Activated naive CD4-positive, alpha-beta T cell treated with anti-CD3 and anti-CD28 coated beads, Interleukin-2, amount 50 U/mL, for 16 hours (primary cell): ENCODE measurements around the gene RAC3.

Experiments
- DNase-seq: peaks from one replicate; pipeline ENCODE4 v3.0.0-alpha.2; 2020

RAC3 gene

GRCh38 chr17:82045936-82046484, 14.5 kb downstream of the RAC3 start:
- DNase-seq: no peak

DNA sequence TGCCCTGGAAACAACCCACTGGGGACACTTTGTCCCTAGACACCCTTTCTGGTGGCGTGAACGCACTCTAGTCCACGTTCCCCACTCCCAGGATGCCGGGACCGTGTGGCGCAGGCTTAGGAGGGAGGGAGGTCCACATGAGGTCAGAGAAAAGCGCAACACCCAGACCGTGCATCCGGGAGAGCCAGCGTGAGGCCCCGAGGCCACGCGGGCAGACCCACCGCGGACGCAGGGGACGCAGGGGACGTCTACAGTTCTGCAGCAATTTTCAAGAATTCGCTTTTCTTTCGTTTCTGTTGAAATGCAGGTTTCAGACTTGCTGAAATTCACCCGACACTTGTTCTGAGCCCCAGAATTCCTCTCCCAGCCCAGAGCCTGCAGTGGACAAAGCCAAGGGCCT, 15.4 kb downstream of the RAC3 start:
- no peak for DNase-seq

- no peak for DNase-seq
Measured at GRCh38 chr17:82047379-82047778, 15.9 kb downstream of the RAC3 start.

DNA sequence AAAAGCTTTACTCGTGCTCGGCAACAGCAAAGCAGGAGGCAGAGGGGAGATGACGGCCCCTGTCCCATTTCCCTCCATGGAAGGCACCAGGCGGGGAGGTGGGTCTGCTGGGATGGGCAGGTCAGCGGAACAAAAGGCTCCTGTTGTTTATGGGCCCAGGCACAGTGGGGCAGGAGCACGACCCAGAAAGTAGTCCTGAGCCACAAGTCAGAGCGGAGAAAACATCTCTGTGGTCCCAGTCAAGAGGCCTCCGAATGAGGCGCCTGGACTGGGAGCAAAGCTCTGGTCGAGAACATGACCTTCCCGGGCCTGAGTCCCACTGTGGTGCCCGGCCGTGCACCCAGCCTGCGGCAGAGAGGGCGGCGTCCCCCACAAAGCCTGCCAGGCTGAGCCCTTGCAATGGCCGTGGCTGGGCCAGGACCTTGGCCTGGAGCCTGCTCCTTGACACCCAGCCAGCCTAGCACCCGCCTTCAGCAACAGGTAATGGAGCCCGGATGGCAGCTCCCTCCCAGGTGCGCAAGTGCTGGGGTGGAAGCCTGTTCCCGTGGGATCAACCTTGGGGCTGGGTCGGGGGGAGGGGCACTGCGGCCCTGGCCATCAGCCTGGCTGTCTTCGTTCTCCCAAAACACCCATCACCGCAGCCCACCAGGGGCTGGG, 16.6 kb downstream of the RAC3 start:
- no peak for DNase-seq

GRCh38 chr17:82048571-82048971, 17.1 kb downstream of the RAC3 start:
- DNase-seq: no peak

DNA sequence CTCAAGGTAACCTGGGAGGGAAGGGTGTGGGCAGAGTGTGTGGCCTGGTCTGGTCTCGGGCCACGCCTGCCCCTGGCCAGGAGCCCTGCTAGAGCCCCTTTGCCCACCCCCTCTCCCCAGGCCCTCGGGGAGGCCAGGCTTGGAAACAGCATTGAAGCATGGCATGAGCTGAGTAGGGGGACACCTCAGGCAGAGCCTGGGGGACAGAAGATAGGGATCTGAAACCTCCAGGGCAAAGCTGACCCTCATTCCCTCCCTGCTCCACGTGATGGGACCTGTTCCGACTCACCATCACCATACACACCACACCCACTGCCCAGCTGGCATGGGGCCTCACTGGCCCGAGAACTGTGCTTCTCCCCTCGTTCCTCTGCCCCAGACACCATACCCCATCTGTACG, 17.6 kb downstream of the RAC3 start:
- DNase-seq: no peak

- no peak for DNase-seq
Measured at GRCh38 chr17:82049521-82049971, 18.1 kb downstream of the RAC3 start.

DNA sequence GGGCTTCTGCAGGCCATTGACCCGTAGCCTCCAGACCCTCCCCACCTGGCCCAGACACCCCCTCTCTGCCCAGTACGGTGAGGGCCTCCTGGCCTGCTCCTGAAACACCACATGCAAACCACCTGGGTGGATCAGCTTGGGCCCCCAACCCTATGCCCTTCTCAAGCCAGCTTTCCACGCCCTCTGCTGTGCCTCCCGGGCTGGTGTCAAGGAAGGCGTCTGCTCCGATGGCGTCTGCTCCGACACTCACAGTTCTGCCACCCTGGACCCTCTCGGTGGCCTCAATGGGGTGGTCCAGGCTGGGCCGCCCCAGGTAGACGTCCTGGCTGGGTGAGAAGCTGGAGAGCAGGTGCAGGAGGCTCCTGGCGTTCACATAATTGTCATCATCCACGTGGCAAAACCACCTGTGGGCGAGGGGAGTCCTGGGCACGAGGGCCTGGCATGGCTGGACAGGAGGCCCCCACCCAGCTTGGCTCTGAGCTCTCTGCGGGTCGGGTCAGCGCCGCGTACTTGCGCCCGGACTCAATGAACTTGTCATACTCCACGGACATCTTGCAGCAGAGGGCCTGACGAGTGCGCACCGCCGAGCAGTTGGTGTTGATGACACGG, 18.8 kb downstream of the RAC3 start:
- DNase-seq: no peak

DNA sequence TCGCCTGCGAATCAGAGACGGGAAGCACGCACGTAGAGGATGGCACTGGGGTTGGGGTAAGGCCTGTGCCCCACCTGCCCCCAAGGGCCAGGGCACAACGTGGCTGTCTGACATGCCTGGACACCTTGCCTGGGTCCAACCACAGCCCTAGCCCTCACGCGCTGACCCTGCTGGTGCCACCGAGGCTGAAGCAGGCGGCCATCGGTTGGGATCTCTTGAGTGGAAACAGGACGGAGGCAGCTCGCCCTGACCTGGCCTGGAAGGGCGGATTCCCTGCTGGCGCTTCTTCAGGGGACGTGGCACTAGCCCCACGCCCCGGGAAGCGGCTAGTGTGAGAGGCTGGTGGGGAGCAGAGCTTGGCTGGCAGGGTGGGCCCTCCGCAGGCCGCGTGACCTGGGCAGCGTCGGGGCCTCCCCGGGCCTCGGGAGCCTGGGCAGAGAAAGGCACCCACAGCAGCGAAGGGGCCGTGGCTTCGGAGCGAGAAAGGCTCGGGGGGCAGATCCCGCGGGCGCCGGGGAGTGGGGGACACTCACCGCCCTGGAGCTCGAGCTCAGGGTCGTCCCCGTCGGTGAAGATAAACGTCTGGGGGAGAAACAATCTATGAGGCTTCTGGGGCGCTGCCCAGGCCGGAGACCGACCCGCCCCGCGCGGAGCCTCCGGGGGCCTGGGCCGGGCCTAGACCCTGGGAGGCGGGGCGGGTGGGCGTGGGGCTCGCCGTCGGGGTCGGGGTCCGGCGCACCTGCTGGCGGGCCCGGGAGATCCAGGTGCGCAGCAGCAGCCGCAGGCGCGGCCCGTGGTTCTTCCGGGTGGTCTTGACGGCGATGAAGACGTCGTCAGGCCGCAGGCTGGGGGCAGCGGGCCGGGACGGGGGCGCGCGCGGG, 19.5 kb downstream of the RAC3 start:
- DNase-seq: no peak

DNA sequence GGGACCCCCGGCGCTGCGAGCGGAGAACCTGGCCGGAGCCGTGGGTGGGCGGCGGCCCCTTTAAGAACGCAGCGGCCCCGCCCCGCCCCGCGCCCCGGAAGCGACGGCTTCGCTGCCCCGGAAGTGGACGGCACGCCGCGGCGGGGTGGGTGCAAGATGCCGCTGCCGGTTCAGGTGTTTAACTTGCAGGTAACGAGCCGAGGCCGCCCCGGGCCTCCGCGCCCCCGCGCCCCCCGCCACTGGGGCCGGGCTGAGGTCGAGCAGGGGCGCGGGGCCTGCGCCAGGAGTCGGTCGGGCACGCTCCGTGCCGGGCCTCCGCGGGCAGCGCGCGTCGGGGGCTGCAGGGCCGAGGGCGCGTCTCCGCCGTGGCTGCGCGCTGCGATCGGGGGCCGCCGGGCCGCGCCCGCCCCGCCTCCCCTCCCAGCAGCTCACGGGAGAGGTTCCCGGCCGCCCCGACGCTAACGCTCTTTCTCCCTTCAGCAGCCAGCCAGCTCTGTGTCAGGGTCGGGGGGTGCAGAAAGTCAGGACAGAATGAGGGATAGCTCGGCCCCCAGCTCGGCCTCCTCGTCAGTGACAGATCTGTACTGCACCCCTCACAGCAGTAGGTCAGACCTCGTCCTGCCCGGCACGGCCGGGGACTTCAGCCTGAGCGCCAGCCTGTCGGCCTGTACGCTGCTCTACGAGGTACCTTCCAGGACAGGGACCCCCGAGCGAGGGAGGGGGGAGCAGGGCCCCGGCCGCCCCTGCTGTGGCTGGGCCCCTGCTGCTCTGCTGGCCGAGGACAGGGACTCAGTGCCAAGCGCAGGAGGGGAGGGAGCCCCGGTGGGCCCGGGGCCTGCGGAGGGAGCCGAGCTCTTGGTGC, 20.5 kb downstream of the RAC3 start, which contains the start of the genes GPS1 and RFNG:
TSS of gene GPS1 (plus strand) at position 123 of the 862 bp plus-strand sequence. CDS start at position 157, 34 bp downstream.
TSS of gene RFNG (minus strand) at position 36 of the 862 bp plus-strand sequence. CDS start 45 bp downstream, outside the sequence.
- peak; percentile 90 for DNase-seq

GRCh38 chr17:82052638-82053059, 21.2 kb downstream of the RAC3 start:
- no peak for DNase-seq

DNA sequence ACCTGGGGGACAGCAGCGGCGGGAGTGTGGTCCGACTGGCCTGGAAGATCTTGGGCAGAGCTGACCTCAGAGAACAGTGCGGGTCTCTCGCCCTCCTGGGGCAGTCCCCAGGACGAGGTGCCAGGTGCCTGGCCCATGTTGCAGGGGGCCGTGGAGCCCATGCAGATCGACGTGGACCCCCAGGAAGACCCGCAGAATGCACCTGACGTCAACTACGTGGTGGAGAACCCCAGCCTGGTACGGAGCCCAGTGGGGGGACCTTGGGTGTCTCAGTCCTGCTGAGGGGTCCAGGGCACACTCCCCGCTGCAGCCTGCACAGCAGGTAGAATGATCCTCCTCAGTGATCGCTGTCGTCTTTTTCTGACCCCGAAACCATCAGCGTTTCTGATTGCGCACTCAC, 21.7 kb downstream of the RAC3 start:
- no peak for DNase-seq

- no peak for DNase-seq
Measured at GRCh38 chr17:82053556-82054263, 22.2 kb downstream of the RAC3 start.

GRCh38 chr17:82054351-82055022, 23.0 kb downstream of the RAC3 start:
- DNase-seq: no peak

DNA sequence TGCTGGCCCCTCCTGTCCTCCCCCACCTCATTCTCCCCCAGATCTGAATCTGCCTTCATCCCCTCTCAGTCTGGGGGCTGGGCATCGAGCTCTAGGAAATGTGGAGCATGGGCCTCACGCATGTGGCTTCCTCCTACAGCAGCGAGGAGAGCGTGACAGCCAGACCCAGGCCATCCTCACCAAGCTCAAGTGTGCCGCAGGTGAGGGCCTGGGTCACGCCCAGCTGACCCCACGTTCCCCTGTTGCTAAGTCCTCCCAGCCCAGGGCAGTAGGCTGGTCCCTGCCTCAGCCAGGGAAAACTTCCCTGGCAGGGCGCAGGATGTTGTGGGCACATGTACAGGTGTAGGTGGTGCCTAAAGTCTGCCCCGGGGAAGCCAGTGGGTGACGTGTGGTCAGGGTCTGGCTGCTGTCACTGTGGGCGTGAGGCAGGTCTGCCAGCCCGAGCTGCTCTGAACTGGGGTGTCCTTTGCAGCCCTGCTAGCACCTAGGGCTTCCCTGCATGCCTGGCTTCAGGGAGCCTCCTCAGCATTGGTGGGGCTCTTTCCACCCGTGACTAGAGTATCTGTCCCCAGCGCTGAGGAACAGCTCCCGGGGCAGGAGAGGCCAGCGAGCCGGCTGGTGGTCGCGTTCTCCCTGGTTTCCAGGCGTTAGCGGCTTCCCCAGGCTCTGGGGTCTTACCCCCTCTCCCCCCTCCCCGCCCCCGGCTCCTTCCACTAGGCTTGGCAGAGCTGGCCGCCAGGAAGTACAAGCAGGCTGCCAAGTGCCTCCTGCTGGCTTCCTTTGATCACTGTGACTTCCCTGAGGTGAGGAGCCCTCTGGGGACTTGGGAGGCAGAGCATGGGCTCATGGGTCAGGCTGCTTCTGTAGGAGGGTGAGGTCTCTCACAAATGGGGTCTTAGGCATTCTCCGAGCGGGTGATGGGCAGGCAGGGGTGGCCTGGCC, 23.8 kb downstream of the RAC3 start:
- no peak for DNase-seq

DNA sequence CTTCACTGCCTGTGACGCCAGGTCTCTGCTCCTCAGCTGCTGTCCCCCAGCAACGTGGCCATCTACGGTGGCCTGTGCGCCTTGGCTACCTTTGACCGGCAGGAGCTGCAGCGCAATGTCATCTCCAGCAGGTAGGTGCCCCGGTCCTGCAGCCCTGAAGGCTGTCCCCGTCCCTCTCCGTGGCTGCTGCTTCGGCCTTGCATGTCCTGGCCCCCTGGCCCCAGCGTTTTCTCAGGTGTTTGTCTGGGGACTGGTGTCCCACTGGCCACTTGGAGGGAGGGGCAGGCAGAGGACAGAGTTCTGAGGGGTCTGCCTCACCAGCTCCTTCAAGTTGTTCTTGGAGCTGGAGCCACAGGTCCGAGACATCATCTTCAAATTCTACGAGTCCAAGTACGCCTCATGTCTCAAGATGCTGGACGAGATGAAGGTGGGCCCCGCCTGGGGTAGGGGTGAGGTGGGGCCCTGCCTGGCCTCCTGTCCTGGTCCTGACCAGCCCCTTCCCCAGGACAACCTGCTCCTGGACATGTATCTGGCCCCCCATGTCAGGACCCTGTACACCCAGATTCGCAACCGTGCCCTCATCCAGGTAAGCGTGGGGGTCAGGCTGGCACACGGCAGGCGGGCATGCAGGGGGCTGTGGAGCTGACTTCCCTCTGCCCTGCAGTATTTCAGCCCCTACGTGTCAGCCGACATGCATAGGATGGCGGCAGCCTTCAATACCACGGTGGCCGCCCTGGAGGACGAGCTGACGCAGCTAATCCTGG, 24.7 kb downstream of the RAC3 start:
- no peak for DNase-seq

GRCh38 chr17:82056729-82057621, 25.5 kb downstream of the RAC3 start:
- no peak for DNase-seq
